Neural progenitor cell (in vitro differentiated cells): ENCODE results near the gene PARS2.

Experiments
- CTCF ChIP-seq: fragments of 200-600 bp; sonication (generic); IDR thresholded peaks from 2 replicates; pipeline ENCODE4 v1.5.1; 2017; ENCODE audit warnings: antibody characterized with exemption, mild to moderate bottlenecking
- EZH2 ChIP-seq: fragments of 200-600 bp; sonication (generic); IDR thresholded peaks from 2 replicates; pipeline ENCODE4 v1.6.1; 2017; ENCODE audit warnings: antibody characterized with exemption, mild to moderate bottlenecking, moderate library complexity
- EZH2phosphoT487 ChIP-seq: fragments of 200-600 bp; sonication (generic); IDR thresholded peaks from 2 replicates; pipeline ENCODE4 v1.6.1; 2017; ENCODE audit warnings: antibody characterized with exemption

GRCh38 chr1:54745274-54745673, 19.0 kb downstream of the PARS2 start:
- TF ChIP-seq EZH2 = no peak
- TF ChIP-seq CTCF = no peak
- no peak for TF ChIP-seq EZH2phosphoT487
